ENCODE results near the gene USP16. TPM values are rescaled to one million over a fixed set of nuclear protein-coding genes. Genes with fewer than 3 reads are reported as not detected.
"Not testable (repeated sequence)": the region's sequence is repeated elsewhere in the genome, so short reads cannot be mapped to it uniquely, and the experiment has no call there.

The USP16 gene
- total RNA-seq, 4 donors from 2014 or later, result 28.3 to 49.5 (median 38.3) TPM

DNA sequence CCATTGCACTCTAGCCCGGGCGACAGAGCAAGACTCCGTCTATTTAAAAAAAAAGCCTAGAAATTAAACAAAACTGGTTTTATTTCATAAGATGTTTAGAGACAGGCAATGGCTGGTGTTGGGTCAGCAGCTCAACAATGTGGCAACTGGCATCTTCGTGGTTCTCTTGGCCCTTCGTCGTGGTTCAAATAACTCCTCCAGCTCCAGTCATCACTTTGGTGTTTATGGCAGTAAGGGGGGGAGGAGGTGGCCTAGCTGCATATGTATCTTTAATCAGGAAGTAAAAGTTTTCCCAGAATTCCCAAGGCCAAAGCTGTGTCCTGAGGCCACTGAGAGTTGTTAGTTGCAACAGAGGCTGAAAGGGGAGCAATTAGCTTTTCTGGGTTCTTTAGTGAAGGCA, 18.8 kb upstream of the USP16 start:
- Histone ChIP-seq H3K36me3 (peaks cover 0 to 19% (median 0%) of the 10 kb centered on the region in 3 donors), H3K4me3 (no peak overlapping the region), H3K27ac (no peak overlapping the region), H3K9me3 (no peaks in the 10 kb centered on the region), H3K27me3 (no peaks in the 10 kb centered on the region), H3K4me1 (peaks cover 0 to 3% (median 0%) of the 10 kb centered on the region in 4 donors)
- DNase-seq, result no peak
- TF ChIP-seq POLR2A (IDR thresholded peaks at IDR 0.05) (no peak), CTCF (IDR thresholded peaks at IDR 0.05) (no peak)

DNA sequence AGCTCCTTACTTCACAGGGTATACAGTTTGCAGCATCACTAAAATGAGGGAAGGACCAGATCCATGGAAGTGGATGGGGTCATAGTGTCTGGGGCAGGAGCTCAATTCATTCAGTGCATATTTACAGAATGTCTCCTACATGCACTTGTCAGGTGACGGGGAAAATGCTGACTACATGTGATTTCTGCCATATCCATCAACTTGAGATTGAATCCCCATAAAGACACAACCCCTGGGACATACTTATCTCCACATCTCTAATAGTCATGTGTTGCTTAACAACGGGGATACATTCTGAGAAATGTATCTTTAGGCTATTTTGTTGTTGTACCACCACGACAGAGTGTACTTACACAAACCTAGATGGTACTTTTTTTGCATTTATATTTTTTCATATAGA, 17.3 kb upstream of the USP16 start:
- Histone ChIP-seq H3K4me1 (peaks cover 0 to 2% (median 0%) of the 10 kb centered on the region in 4 donors), H3K9me3 (no peaks in the 10 kb centered on the region), H3K27ac (no peak overlapping the region), H3K27me3 (no peaks in the 10 kb centered on the region), H3K36me3 (peaks cover 0 to 19% (median 0%) of the 10 kb centered on the region in 3 donors), H3K4me3 (no peak overlapping the region)
- DNase-seq, result no peak
- TF ChIP-seq CTCF (IDR thresholded peaks at IDR 0.05) (no peak), POLR2A (IDR thresholded peaks at IDR 0.05) (no peak)

DNA sequence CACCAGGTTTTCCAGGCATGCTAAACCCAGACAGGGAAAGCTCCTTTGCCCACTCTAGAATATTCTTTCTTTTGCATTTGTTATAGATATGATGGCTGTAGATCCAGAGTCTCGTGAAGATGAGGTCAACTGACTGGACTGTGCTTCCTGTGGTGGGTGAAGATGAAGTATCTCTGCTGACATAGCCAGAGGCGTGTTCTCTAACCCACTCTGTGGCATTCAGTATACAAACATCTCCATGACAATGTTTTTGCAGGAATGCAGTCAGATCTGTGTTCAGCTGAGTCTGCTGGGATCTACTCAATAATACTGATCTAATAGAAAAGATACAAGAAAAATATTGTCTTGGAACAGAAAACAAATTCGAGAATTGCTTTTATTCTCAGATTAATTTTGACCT, 16.7 kb upstream of the USP16 start:
- Histone ChIP-seq H3K27me3 (no peaks in the 10 kb centered on the region), H3K27ac (no peak overlapping the region), H3K4me3 (no peak overlapping the region), H3K4me1 (no peaks in the 10 kb centered on the region), H3K36me3 (peaks cover 0 to 19% (median 0%) of the 10 kb centered on the region in 3 donors), H3K9me3 (no peaks in the 10 kb centered on the region)
- no peak for DNase-seq
- no peak for TF ChIP-seq CTCF (IDR thresholded peaks at IDR 0.05)

- no peaks in the 10 kb centered on the region for H3K4me1 ChIP-seq
- no peak overlapping the region for H3K27ac ChIP-seq
- H3K4me3 ChIP-seq, result no peak overlapping the region
- H3K9me3 ChIP-seq, result no peaks in the 10 kb centered on the region
- no peak for DNase-seq
- H3K27me3 ChIP-seq, result no peaks in the 10 kb centered on the region
- H3K36me3 ChIP-seq, result peaks cover 0 to 19% (median 0%) of the 10 kb centered on the region in 3 donors
- TF ChIP-seq CTCF (IDR thresholded peaks at IDR 0.05) (no peak), POLR2A (IDR thresholded peaks at IDR 0.05) (no peak)
Measured at GRCh38 chr21:29008367-29008766, 16.1 kb upstream of the USP16 start.

DNA sequence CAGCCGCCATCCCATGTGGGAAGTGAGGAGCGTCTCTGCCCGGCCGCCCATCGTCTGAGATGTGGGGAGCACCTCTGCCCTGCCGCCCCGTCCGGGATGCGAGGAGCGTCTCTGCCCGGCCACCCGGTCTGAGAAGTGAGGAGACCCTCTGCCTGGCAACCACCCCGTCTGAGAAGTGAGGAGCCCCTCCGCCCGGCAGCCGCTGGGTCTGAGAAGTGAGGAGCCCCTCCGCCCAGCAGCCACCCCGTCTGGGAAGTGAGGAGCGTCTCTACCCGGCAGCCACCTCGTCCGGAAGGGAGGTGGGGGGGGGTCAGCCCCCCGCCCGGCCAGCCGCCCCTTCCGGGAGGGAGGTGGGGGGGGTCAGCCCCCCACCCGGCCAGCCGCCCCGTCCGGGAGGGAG, 13.2 kb upstream of the USP16 start:
- H3K27me3 ChIP-seq, DNase-seq, H3K4me1 ChIP-seq, H3K27ac ChIP-seq, H3K9me3 ChIP-seq, H3K4me3 ChIP-seq: not testable (repeated sequence)
- peaks cover 0 to 19% (median 0%) of the 10 kb centered on the region in 3 donors for H3K36me3 ChIP-seq

GRCh38 chr21:29017639-29018237, 6.7 kb upstream of the USP16 start:
- Histone ChIP-seq H3K9me3 (no peaks in the 10 kb centered on the region), H3K36me3 (no peaks in the 10 kb centered on the region), H3K4me3 (peak overlapping the region in 3 of 4 donors; percentile 77 to 97 (median 78)), H3K27me3 (no peaks in the 10 kb centered on the region), H3K4me1 (peaks cover 0 to 12% (median 0%) of the 10 kb centered on the region in 4 donors), H3K27ac (peak overlapping the region in 1 of 4 donors; percentile 84)
- TF ChIP-seq POLR2A (IDR thresholded peaks at IDR 0.05) (no peak), CTCF (IDR thresholded peaks at IDR 0.05) (no peak)
- no peak for DNase-seq

All from Peyer's patch (tissue), 4 donors.